ENCODE data around the gene MYF5.

MYF5 gene

GRCh38 chr12:80747800-80748199, 31.1 kb downstream of the MYF5 start:
- Histone ChIP-seq H3K9me3 (no peaks in the 10 kb centered on the region), H3K27ac (no peak overlapping the region), H3K27me3 (peaks cover 4% of the 10 kb centered on the region), H3K4me1 (ENCODE audit: control insufficient read depth in 1 of 2, insufficient read depth in 1 of 2, low read depth in 1 of 2, low read length in 1 of 2) (no peaks in the 10 kb centered on the region), H3K36me3 (no peaks in the 10 kb centered on the region), H3K4me3 (ENCODE audit: low read depth in 1 of 2, low read length in 1 of 2) (no peak overlapping the region)
- no peak for TF ChIP-seq CTCF (IDR thresholded peaks at IDR 0.05)

- Histone ChIP-seq H3K27ac (no peak overlapping the region), H3K27me3 (no peaks in the 10 kb centered on the region), H3K9me3 (no peaks in the 10 kb centered on the region), H3K36me3 (no peaks in the 10 kb centered on the region), H3K4me3 (ENCODE audit: low read depth in 1 of 2, low read length in 1 of 2) (no peak overlapping the region), H3K4me1 (ENCODE audit: control insufficient read depth in 1 of 2, insufficient read depth in 1 of 2, low read depth in 1 of 2, low read length in 1 of 2) (no peaks in the 10 kb centered on the region)
- TF ChIP-seq CTCF (IDR thresholded peaks at IDR 0.05), result no peak
Observed at GRCh38 chr12:80749456-80749855, 32.7 kb downstream of the MYF5 start.

GRCh38 chr12:80752464-80752863, 35.8 kb downstream of the MYF5 start:
- Histone ChIP-seq H3K4me3 (ENCODE audit: low read depth in 1 of 2, low read length in 1 of 2) (no peak overlapping the region), H3K4me1 (ENCODE audit: control insufficient read depth in 1 of 2, insufficient read depth in 1 of 2, low read depth in 1 of 2, low read length in 1 of 2) (no peaks in the 10 kb centered on the region), H3K36me3 (no peaks in the 10 kb centered on the region), H3K9me3 (no peaks in the 10 kb centered on the region), H3K27ac (no peak overlapping the region), H3K27me3 (no peaks in the 10 kb centered on the region)
- TF ChIP-seq CTCF (IDR thresholded peaks at IDR 0.05), result no peak

- TF ChIP-seq CTCF (IDR thresholded peaks at IDR 0.05), result no peak
- H3K4me1 ChIP-seq (ENCODE audit: control insufficient read depth in 1 of 2, insufficient read depth in 1 of 2, low read depth in 1 of 2, low read length in 1 of 2), result no peaks in the 10 kb centered on the region
- no peaks in the 10 kb centered on the region for H3K27me3 ChIP-seq
- no peaks in the 10 kb centered on the region for H3K9me3 ChIP-seq
- H3K36me3 ChIP-seq, result no peaks in the 10 kb centered on the region
- H3K27ac ChIP-seq, result no peak overlapping the region
- H3K4me3 ChIP-seq (ENCODE audit: low read depth in 1 of 2, low read length in 1 of 2), result no peak overlapping the region
Observed at GRCh38 chr12:80754274-80754673, 37.6 kb downstream of the MYF5 start.

GRCh38 chr12:80756875-80757274, 40.2 kb downstream of the MYF5 start:
- no peaks in the 10 kb centered on the region for H3K36me3 ChIP-seq
- H3K4me1 ChIP-seq (ENCODE audit: control insufficient read depth in 1 of 2, insufficient read depth in 1 of 2, low read depth in 1 of 2, low read length in 1 of 2), result no peaks in the 10 kb centered on the region
- peaks cover 24% of the 10 kb centered on the region for H3K27me3 ChIP-seq
- no peak for TF ChIP-seq CTCF (IDR thresholded peaks at IDR 0.05)
- no peak overlapping the region for H3K4me3 ChIP-seq (ENCODE audit: low read depth in 1 of 2, low read length in 1 of 2)
- H3K27ac ChIP-seq, result no peak overlapping the region
- no peaks in the 10 kb centered on the region for H3K9me3 ChIP-seq

GRCh38 chr12:80761838-80762237, 45.1 kb downstream of the MYF5 start:
- no peaks in the 10 kb centered on the region for H3K4me1 ChIP-seq (ENCODE audit: control insufficient read depth in 1 of 2, insufficient read depth in 1 of 2, low read depth in 1 of 2, low read length in 1 of 2)
- no peaks in the 10 kb centered on the region for H3K36me3 ChIP-seq
- no peak overlapping the region for H3K27ac ChIP-seq
- peaks cover 39% of the 10 kb centered on the region for H3K27me3 ChIP-seq
- TF ChIP-seq CTCF (IDR thresholded peaks at IDR 0.05), result no peak
- H3K4me3 ChIP-seq (ENCODE audit: low read depth in 1 of 2, low read length in 1 of 2), result no peak overlapping the region
- H3K9me3 ChIP-seq, result no peaks in the 10 kb centered on the region

Data from neutrophil (primary cell).